Measurements from ENCODE around the gene DOK6. TPM values are rescaled to one million over a fixed set of nuclear protein-coding genes. Genes with fewer than 3 reads are reported as not detected.

Gene DOK6
- total RNA-seq, 1 donor from 2014 or later: 3.2 TPM

DNA sequence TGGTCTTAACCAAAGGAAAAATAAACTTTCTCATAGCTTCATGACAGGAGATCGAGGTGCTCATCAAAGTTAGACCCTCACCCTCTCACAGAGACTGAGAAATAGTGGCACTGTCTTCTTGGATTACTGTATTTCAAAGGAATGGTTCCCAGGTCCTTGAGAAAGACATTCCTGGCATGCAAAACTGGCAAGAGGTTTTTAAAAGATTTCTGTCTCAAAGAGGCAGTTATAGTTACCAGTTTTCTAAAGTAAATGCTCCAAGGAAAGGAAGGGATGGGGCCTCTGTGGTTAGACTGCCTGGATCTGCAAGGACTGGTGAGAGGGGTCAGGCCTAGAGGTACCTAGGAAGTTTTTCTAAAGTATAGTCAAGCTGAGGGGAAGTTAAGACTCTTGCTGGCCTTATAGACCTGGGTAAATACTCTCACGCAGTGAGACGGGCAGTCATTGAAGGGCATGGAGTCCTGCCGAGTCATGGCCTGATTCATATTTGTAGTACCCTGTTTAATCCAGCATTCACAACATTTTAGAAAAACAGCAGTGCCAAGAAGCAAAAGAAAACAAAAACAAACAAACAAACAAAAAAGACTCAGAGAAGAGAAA lies 226.1 kb downstream of the DOK6 start:
- TF ChIP-seq, protein P1, sequence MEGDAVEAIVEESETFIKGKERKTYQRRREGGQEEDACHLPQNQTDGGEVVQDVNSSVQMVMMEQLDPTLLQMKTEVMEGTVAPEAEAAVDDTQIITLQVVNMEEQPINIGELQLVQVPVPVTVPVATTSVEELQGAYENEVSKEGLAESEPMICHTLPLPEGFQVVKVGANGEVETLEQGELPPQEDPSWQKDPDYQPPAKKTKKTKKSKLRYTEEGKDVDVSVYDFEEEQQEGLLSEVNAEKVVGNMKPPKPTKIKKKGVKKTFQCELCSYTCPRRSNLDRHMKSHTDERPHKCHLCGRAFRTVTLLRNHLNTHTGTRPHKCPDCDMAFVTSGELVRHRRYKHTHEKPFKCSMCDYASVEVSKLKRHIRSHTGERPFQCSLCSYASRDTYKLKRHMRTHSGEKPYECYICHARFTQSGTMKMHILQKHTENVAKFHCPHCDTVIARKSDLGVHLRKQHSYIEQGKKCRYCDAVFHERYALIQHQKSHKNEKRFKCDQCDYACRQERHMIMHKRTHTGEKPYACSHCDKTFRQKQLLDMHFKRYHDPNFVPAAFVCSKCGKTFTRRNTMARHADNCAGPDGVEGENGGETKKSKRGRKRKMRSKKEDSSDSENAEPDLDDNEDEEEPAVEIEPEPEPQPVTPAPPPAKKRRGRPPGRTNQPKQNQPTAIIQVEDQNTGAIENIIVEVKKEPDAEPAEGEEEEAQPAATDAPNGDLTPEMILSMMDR (IDR thresholded peaks at IDR 0.05): no peak
- Histone ChIP-seq H3K27ac (no peak overlapping the region), H3K9me3 (no peaks in the 10 kb centered on the region), H3K36me3 (no peaks in the 10 kb centered on the region), H3K4me1 (no peaks in the 10 kb centered on the region), H3K27me3 (ENCODE audit: low read depth) (no peaks in the 10 kb centered on the region), H3K4me3 (no peak overlapping the region)
- DNase-seq (no peak), ATAC-seq (peak in 1 of 2 donors; percentile 29)
- intact Hi-C loops (cut with DNase I): no loop called here

DNA sequence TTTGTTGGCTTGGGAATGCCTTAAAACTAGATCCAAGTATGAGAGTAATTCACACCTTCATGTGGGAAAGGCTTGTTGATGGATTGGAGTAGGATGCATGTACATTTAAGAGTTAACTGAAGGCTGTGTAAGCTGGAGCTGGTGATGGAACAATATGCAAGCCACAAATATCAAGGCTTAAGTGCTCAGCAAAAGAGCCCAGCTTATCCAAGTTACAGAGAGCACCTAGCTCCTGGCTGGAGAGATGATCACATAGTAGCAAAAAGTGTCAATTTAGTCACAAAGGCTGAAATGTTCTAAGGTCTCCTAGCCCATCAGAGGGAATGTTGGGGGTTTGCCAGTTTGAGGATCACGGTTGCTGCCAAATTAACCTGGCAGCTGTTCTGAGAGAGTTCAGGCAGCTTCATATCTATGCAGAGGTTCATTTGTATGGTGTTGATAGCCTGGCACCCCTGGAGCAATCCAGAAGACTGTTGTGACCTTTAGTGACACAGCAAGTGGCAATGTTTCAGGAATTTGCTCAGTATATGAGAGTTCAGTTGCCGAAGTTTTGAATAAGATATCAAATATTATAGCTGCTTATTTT lies 228.2 kb downstream of the DOK6 start:
- DNase-seq: no peak
- intact Hi-C loops (cut with DNase I): no loop called here

DNA sequence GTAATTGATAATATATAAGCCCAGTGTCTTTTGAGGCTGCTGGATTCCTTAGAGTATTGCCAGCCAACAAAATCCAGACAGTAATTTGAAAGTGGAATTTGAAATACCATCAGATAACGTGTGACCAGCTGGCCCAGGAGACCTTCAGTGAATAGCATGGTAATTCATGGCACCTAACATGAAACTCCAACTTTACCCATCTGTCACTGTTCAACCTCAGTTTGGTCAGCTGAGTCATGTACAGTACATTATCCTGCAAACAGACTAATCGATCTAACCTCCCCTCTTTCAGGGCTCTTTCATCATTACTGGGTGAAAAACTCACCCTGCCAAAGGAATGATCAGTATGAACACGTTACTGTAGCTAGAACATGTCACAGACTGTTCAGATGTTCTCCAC lies 230.6 kb downstream of the DOK6 start:
- DNase-seq (no peak), ATAC-seq (no peak)
- Histone ChIP-seq H3K27ac (no peak overlapping the region), H3K36me3 (no peaks in the 10 kb centered on the region), H3K9me3 (no peaks in the 10 kb centered on the region), H3K4me1 (no peaks in the 10 kb centered on the region), H3K4me3 (no peak overlapping the region), H3K27me3 (ENCODE audit: low read depth) (no peaks in the 10 kb centered on the region)
- intact Hi-C loops (cut with DNase I): no loop called here
- TF ChIP-seq, protein P1 (IDR thresholded peaks at IDR 0.05): no peak

More for the DNA sequence above, 228.2 kb downstream of the DOK6 start:
- no peaks in the 10 kb centered on the region for H3K36me3 ChIP-seq
- no peak overlapping the region for H3K27ac ChIP-seq
- TF ChIP-seq, protein P1 (IDR thresholded peaks at IDR 0.05): no peak
- no peaks in the 10 kb centered on the region for H3K9me3 ChIP-seq
- no peak overlapping the region for H3K4me3 ChIP-seq
- no peaks in the 10 kb centered on the region for H3K27me3 ChIP-seq (ENCODE audit: low read depth)
- ATAC-seq: no peak
- no peaks in the 10 kb centered on the region for H3K4me1 ChIP-seq

DNA sequence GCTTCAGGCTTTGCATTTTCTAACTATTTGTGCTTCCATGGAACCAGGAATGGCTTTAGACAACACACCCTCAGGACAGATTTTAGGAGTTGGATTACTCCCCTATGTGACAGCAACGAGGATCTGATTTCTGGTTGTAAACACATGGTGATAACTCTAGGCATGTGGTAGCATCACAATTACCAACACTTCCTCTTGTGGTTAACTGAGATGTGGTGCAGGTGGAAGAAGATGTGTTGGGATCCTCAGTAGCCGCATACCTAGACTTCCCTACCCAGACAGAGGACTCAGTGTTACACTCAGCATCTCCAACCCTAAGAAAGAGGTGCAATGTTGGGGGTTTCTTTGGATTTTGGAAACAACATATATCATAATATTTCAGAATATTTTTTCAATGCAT lies 234.8 kb downstream of the DOK6 start:
- H3K27ac ChIP-seq: no peak overlapping the region
- intact Hi-C loops (cut with DNase I): no loop called here
- DNase-seq: no peak
- H3K36me3 ChIP-seq: no peaks in the 10 kb centered on the region
- TF ChIP-seq, protein P1 (IDR thresholded peaks at IDR 0.05): no peak
- ATAC-seq: no peak
- H3K9me3 ChIP-seq: no peaks in the 10 kb centered on the region
- H3K4me3 ChIP-seq: no peak overlapping the region
- H3K27me3 ChIP-seq (ENCODE audit: low read depth): no peaks in the 10 kb centered on the region
- H3K4me1 ChIP-seq: no peaks in the 10 kb centered on the region

DNA sequence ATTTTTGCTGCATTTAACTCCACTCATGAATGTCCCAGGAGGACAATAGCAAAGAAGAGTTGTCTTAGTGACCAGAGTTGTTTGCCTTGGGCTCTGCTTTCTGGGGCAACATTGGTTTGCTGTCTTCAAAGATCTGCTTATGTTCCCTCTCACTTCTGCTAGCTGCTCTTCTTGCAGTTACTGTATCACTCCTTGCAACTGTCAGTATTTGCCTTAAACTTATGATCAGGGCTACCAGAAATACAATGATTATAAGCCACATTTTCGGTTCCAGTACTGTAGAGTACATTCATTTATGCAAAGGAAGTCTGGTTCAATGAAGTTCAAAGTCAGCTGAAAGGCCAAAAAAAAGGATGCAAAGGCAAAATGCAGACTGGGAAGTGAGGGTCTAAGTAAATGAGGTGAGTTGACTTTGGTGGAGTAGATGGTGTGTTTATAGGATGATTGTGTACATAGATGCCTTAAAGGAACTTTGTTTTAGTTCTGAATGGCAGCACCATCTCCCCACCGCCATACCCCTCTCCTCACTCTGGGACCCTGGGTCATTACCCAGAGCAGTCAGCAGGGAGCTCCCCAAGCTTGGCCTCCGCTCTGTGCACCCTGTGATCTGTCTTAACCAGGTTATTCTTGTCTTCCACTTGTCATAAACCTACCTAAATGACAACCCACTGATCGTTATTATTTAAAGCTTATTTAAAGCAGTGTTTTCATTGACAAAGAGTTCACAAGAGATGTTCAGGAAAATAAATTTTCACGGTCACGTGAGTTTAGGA lies 236.0 kb downstream of the DOK6 start:
- intact Hi-C loops (cut with DNase I): no loop called here
- ATAC-seq (no peak), DNase-seq (no peak)
- TF ChIP-seq, protein P1 (IDR thresholded peaks at IDR 0.05): peak; percentile 20
- Histone ChIP-seq H3K4me1 (no peaks in the 10 kb centered on the region), H3K27me3 (ENCODE audit: low read depth) (no peaks in the 10 kb centered on the region), H3K27ac (no peak overlapping the region), H3K36me3 (no peaks in the 10 kb centered on the region), H3K9me3 (no peaks in the 10 kb centered on the region), H3K4me3 (no peak overlapping the region)

All from lower lobe of right lung (tissue), 2 donors.